Muscle of leg (tissue), 11 donors: Measurements from ENCODE around the gene UTP4. TPM values are rescaled to one million over a fixed set of nuclear protein-coding genes. Genes with fewer than 3 reads are reported as not detected.

ENCODE experiments used
- DNase-seq: peaks from one replicate; pipeline ENCODE4 v3.0.0; 2013
- H3K27ac ChIP-seq: one replicate; pipeline ENCODE4 v1.5.1; 2013; ENCODE audit warnings: mild to moderate bottlenecking, low read length, control low read depth
- H3K27me3 ChIP-seq: one replicate; pipeline ENCODE4 v1.6.1; 2013; ENCODE audit warnings: low read length; ENCODE audit not compliant: control insufficient read depth, insufficient read depth
- H3K36me3 ChIP-seq: one replicate; pipeline ENCODE4 v1.6.1; 2013; ENCODE audit warnings: low read length; ENCODE audit not compliant: control insufficient read depth, insufficient read depth
- H3K4me1 ChIP-seq: one replicate; pipeline ENCODE4 v1.6.1; 2013; ENCODE audit warnings: low read length; ENCODE audit not compliant: control insufficient read depth, insufficient read depth
- H3K4me3 ChIP-seq: one replicate; pipeline ENCODE4 v1.5.1; 2013; ENCODE audit warnings: low read length, control low read depth
- H3K9me3 ChIP-seq: replicated peaks from 2 replicates; pipeline ENCODE4 v1.6.1; 2013; ENCODE audit warnings: low read depth, low read length; ENCODE audit not compliant: control insufficient read depth
- WGBS: methylation state at CpG from one replicate; pipeline ENCODE4 v1.1.5; 2013; ENCODE audit warnings: missing lambda C conversion rate; ENCODE audit not compliant: insufficient coverage; 5-methylcytosine and 5-hydroxymethylcytosine counted together
- polyA plus RNA-seq, 8 donors: library from polyadenylated mRNA; unstranded; fragments of 120-200 nt; gene quantifications; one replicate each; pipeline versions ENCODE4 v1.2.1 to v1.2.3, GENCODE V29; 2013; ENCODE audit warnings: inconsistent platforms in 1 of 8, low replicate concordance in 1 of 8; ENCODE audit not compliant: insufficient read length in 8 of 8, insufficient read depth in 1 of 8
- total RNA-seq: library from RNA; stranded (reverse); fragments of 120-200 nt; gene quantifications from one replicate; pipeline ENCODE4 v1.2.4, GENCODE V29; 2013

The UTP4 gene
- total and polyA plus RNA-seq, 9 donors, result 16.9 to 41.0 (median 35.1) TPM

- 73% methylated on average over 4 of the region's 5 CpGs for WGBS
These were observed 37.9 kb upstream of the UTP4 start for GRCh38 chr16:69094501-69094900.

GRCh38 chr16:69095193-69095592, 37.3 kb upstream of the UTP4 start:
- no peak overlapping the region for H3K27ac ChIP-seq
- H3K27me3 ChIP-seq, result peaks cover 3% of the 10 kb centered on the region
- H3K36me3 ChIP-seq, result no peaks in the 10 kb centered on the region
- WGBS, result 73% methylated on average over 5 of the region's 6 CpGs
- DNase-seq, result no peak
- no peaks in the 10 kb centered on the region for H3K9me3 ChIP-seq
- no peak overlapping the region for H3K4me3 ChIP-seq
- no peaks in the 10 kb centered on the region for H3K4me1 ChIP-seq

More at GRCh38 chr16:69094501-69094900, 37.9 kb upstream of the UTP4 start:
- no peak for DNase-seq
- peaks cover 3% of the 10 kb centered on the region for H3K27me3 ChIP-seq
- H3K27ac ChIP-seq, result no peak overlapping the region
- H3K36me3 ChIP-seq, result no peaks in the 10 kb centered on the region
- H3K9me3 ChIP-seq, result no peaks in the 10 kb centered on the region
- H3K4me1 ChIP-seq, result no peaks in the 10 kb centered on the region
- H3K4me3 ChIP-seq, result no peak overlapping the region

GRCh38 chr16:69100071-69100691, 32.3 kb upstream of the UTP4 start:
- no peak overlapping the region for H3K4me3 ChIP-seq
- H3K9me3 ChIP-seq, result no peaks in the 10 kb centered on the region
- H3K27me3 ChIP-seq, result peaks cover 31% of the 10 kb centered on the region
- no peak for DNase-seq
- WGBS, result 68% methylated on average over 5 of the region's 11 CpGs
- no peaks in the 10 kb centered on the region for H3K4me1 ChIP-seq
- H3K27ac ChIP-seq, result no peak overlapping the region
- H3K36me3 ChIP-seq, result no peaks in the 10 kb centered on the region

- Histone ChIP-seq H3K9me3 (no peaks in the 10 kb centered on the region), H3K36me3 (peaks cover 10% of the 10 kb centered on the region), H3K27me3 (peaks cover 70% of the 10 kb centered on the region), H3K27ac (no peak within 1 kb of the TSS), H3K4me3 (peak within 1 kb of the TSS; percentile 35), H3K4me1 (peaks cover 23% of the 10 kb centered on the region)
- under 1% methylated on average over 73 of the region's 80 CpGs for WGBS
- DNase-seq, result peak; percentile 54
These were observed 26.7 kb upstream of the UTP4 start, which contains the start of gene HAS3 for GRCh38 chr16:69105501-69106361. Gene HAS3, plus strand, starts transcription at chr16:69105653. Its CDS starts 3,743 bp downstream, at chr16:69109396.

GRCh38 chr16:69106491-69107315, 25.7 kb upstream of the UTP4 start:
- 0% methylated on average over 44 of the region's 55 CpGs for whole genome bisulfite sequencing
- no peak for DNase-seq
- H3K27me3 ChIP-seq, result peaks cover 66% of the 10 kb centered on the region

GRCh38 chr16:69107316-69107962, 25.0 kb upstream of the UTP4 start:
- Histone ChIP-seq H3K27me3 (peaks cover 63% of the 10 kb centered on the region), H3K27ac (no peak overlapping the region), H3K9me3 (no peaks in the 10 kb centered on the region), H3K36me3 (peaks cover 14% of the 10 kb centered on the region), H3K4me3 (peak overlapping the region; percentile 35), H3K4me1 (peaks cover 23% of the 10 kb centered on the region)
- under 1% methylated on average over 50 of the region's 52 CpGs for WGBS
- peak; percentile 39 for DNase-seq

More at GRCh38 chr16:69106491-69107315, 25.7 kb upstream of the UTP4 start:
- peaks cover 23% of the 10 kb centered on the region for H3K4me1 ChIP-seq
- H3K4me3 ChIP-seq, result peak overlapping the region; percentile 35
- H3K36me3 ChIP-seq, result peaks cover 13% of the 10 kb centered on the region
- no peaks in the 10 kb centered on the region for H3K9me3 ChIP-seq
- H3K27ac ChIP-seq, result no peak overlapping the region

GRCh38 chr16:69108064-69108904, 24.2 kb upstream of the UTP4 start:
- no peak overlapping the region for H3K27ac ChIP-seq
- H3K9me3 ChIP-seq, result no peaks in the 10 kb centered on the region
- peaks cover 23% of the 10 kb centered on the region for H3K4me1 ChIP-seq
- peaks cover 57% of the 10 kb centered on the region for H3K27me3 ChIP-seq
- H3K36me3 ChIP-seq, result peaks cover 17% of the 10 kb centered on the region
- no peak overlapping the region for H3K4me3 ChIP-seq
- WGBS, result 43% methylated on average over 5 of the region's 9 CpGs
- DNase-seq, result no peak

GRCh38 chr16:69108905-69109252, 23.6 kb upstream of the UTP4 start:
- H3K9me3 ChIP-seq, result no peaks in the 10 kb centered on the region
- H3K27ac ChIP-seq, result no peak overlapping the region
- DNase-seq, result no peak
- peaks cover 23% of the 10 kb centered on the region for H3K4me1 ChIP-seq
- WGBS, result 88% methylated on average over 4 of the region's 4 CpGs
- peaks cover 19% of the 10 kb centered on the region for H3K36me3 ChIP-seq
- no peak overlapping the region for H3K4me3 ChIP-seq
- H3K27me3 ChIP-seq, result peaks cover 54% of the 10 kb centered on the region
